SH-SY5Y (cell line): ENCODE data around the gene HOXB8.

Source experiments
- GATA2 ChIP-seq: IDR thresholded peaks from 2 replicates; pipeline ENCODE4 v1.6.1; 2011; ENCODE audit warnings: mild to moderate bottlenecking, low read depth, low read length
- GATA3 ChIP-seq: IDR thresholded peaks from 2 replicates; pipeline ENCODE4 v1.6.1; 2011; ENCODE audit warnings: low read depth, mild to moderate bottlenecking, low read length, moderate library complexity

Gene HOXB8

GRCh38 chr17:48575673-48576478 is 39.2 kb downstream of the HOXB8 start:
- no peak for TF ChIP-seq GATA3
- TF ChIP-seq GATA2, result no peak

- TF ChIP-seq GATA2 (no peak), GATA3 (no peak)
These were observed 40.0 kb downstream of the HOXB8 start for GRCh38 chr17:48575066-48575582.

GRCh38 chr17:48574505-48575065 is 40.5 kb downstream of the HOXB8 start:
- TF ChIP-seq GATA3 (no peak), GATA2 (no peak)

GRCh38 chr17:48571826-48572417 is 43.2 kb downstream of the HOXB8 start:
- TF ChIP-seq GATA3 (no peak), GATA2 (no peak)

GRCh38 chr17:48571024-48571818 is 43.9 kb downstream of the HOXB8 start:
- TF ChIP-seq GATA3 (no peak), GATA2 (no peak)

GRCh38 chr17:48570325-48571023 is 44.6 kb downstream of the HOXB8 start:
- no peak for TF ChIP-seq GATA3
- no peak for TF ChIP-seq GATA2

- TF ChIP-seq GATA2 (no peak), GATA3 (no peak)
These were observed 45.3 kb downstream of the HOXB8 start for GRCh38 chr17:48569674-48570324.

- TF ChIP-seq GATA2 (no peak), GATA3 (no peak)
These were observed 45.9 kb downstream of the HOXB8 start for GRCh38 chr17:48569240-48569582.

GRCh38 chr17:48568499-48569239 is 46.4 kb downstream of the HOXB8 start:
- TF ChIP-seq GATA3 (no peak), GATA2 (no peak)

GRCh38 chr17:48567646-48568354 is 47.3 kb downstream of the HOXB8 start:
- TF ChIP-seq GATA2, result no peak
- TF ChIP-seq GATA3, result no peak

- no peak for TF ChIP-seq GATA3
- no peak for TF ChIP-seq GATA2
These were observed 47.9 kb downstream of the HOXB8 start for GRCh38 chr17:48567209-48567608.

- TF ChIP-seq GATA2 (no peak), GATA3 (no peak)
These were observed 48.4 kb downstream of the HOXB8 start for GRCh38 chr17:48566717-48567116.
